Neural cell (in vitro differentiated cells): ENCODE data around the gene SLC7A1. TPM values are rescaled to one million over a fixed set of nuclear protein-coding genes. Genes with fewer than 3 reads are reported as not detected.

Experiments used
- H2AFZ ChIP-seq: fragments of 200-600, 300-800 bp; sonication (generic), shearing (Covaris generic); 2 replicates; pipeline ENCODE4 v1.6.0; 2014; ENCODE audit warnings: low read depth, mild to moderate bottlenecking, antibody characterized with exemption, low read length, moderate library complexity
- H3F3A ChIP-seq: fragments of 200-600 bp; shearing (Covaris generic); 2 replicates; pipeline ENCODE4 v1.6.1; 2016; ENCODE audit warnings: mild to moderate bottlenecking, moderate library complexity, mixed read lengths, antibody characterized with exemption, low read length; ENCODE audit not compliant: insufficient read depth, poor library complexity, severe bottlenecking
- H3K27ac ChIP-seq: fragments of 200-600, 300-800 bp; sonication (generic), shearing (Covaris generic); 2 replicates; pipeline ENCODE4 v1.5.1; 2014; ENCODE audit warnings: mild to moderate bottlenecking, low read length, moderate library complexity
- H3K27me3 ChIP-seq: fragments of 300-800, 200-600 bp; sonication (generic), shearing (Covaris generic); 2 replicates; pipeline ENCODE4 v1.6.0; 2014; ENCODE audit warnings: mild to moderate bottlenecking, low read depth, low read length, moderate library complexity; ENCODE audit not compliant: insufficient read depth
- H3K36me3 ChIP-seq: fragments of 300-800, 200-600 bp; sonication (generic), shearing (Covaris generic); 2 replicates; pipeline ENCODE4 v1.5.1; 2014; ENCODE audit warnings: mild to moderate bottlenecking, antibody characterized with exemption, low read length, moderate library complexity; ENCODE audit not compliant: insufficient read depth
- H3K4me2 ChIP-seq: fragments of 300-800, 200-600 bp; sonication (generic), shearing (Covaris generic); 2 replicates; pipeline ENCODE4 v1.6.0; 2014; ENCODE audit warnings: mild to moderate bottlenecking, low read length
- H3K4me3 ChIP-seq: fragments of 300-800, 200-600 bp; sonication (generic), shearing (Covaris generic); 2 replicates; pipeline ENCODE4 v1.5.1; 2014; ENCODE audit warnings: mild to moderate bottlenecking, low read length, moderate library complexity
- H3K79me2 ChIP-seq: fragments of 200-600 bp; shearing (Covaris generic); replicated peaks from 2 replicates; pipeline ENCODE4 v1.6.0; 2014; ENCODE audit warnings: mild to moderate bottlenecking, low read length, moderate library complexity; ENCODE audit not compliant: insufficient read depth
- H3K9ac ChIP-seq: fragments of 300-800, 200-600 bp; sonication (generic), shearing (Covaris generic); 2 replicates; pipeline ENCODE4 v1.6.1; 2016; ENCODE audit warnings: mild to moderate bottlenecking, low read length, mixed read lengths
- H3K9me2 ChIP-seq: fragments of 200-600 bp; shearing (Covaris generic); 2 replicates; pipeline ENCODE4 v1.6.1; 2016; ENCODE audit warnings: mild to moderate bottlenecking, low read length, mixed read lengths; ENCODE audit not compliant: insufficient read depth
- H3K9me3 ChIP-seq: fragments of 200-600, 300-800 bp; sonication (generic), shearing (Covaris generic); 2 replicates; pipeline ENCODE4 v1.6.1; 2016; ENCODE audit warnings: mild to moderate bottlenecking, mixed run types, low read length, moderate library complexity, mixed read lengths
- H4K20me1 ChIP-seq: fragments of 200-600 bp; shearing (Covaris generic); 2 replicates; pipeline ENCODE4 v1.6.1; 2016; ENCODE audit warnings: mild to moderate bottlenecking, mixed run types; ENCODE audit not compliant: insufficient read depth
- CTCF ChIP-seq: fragments of 450-650 bp; IDR thresholded peaks from 2 replicates; pipeline ENCODE4 v1.5.1; 2014; ENCODE audit warnings: antibody characterized with exemption, mild to moderate bottlenecking, moderate library complexity; ENCODE audit not compliant: poor library complexity, severe bottlenecking
- EP300 ChIP-seq: fragments of 450-650 bp; conservative IDR thresholded peaks from 2 replicates; pipeline ENCODE4 v1.6.1; 2014; ENCODE audit warnings: antibody characterized with exemption, mild to moderate bottlenecking, moderate library complexity; ENCODE audit not compliant: poor library complexity, severe bottlenecking
- EZH2 ChIP-seq: fragments of 200-600, 300-800 bp; shearing (Covaris generic), sonication (generic); IDR thresholded peaks from 2 replicates; pipeline ENCODE4 v1.6.1; 2014; ENCODE audit warnings: antibody characterized with exemption, low read length, borderline replicate concordance, mild to moderate bottlenecking; ENCODE audit not compliant: insufficient read depth, poor library complexity, severe bottlenecking
- MXI1 ChIP-seq: fragments of 450-650 bp; conservative IDR thresholded peaks from 2 replicates; pipeline ENCODE4 v1.6.1; 2014; ENCODE audit warnings: antibody characterized with exemption, mild to moderate bottlenecking; ENCODE audit not compliant: poor library complexity, severe bottlenecking
- POLR2AphosphoS5 ChIP-seq: IDR thresholded peaks from 2 replicates; pipeline ENCODE4 v1.6.1; 2012
- RAD21 ChIP-seq: fragments of 450-650 bp; conservative IDR thresholded peaks from 2 replicates; pipeline ENCODE4 v1.6.1; 2014; ENCODE audit warnings: antibody characterized with exemption, mild to moderate bottlenecking, moderate library complexity
- REST ChIP-seq: IDR thresholded peaks from 2 replicates; pipeline ENCODE4 v1.6.1; 2012; ENCODE audit warnings: borderline replicate concordance
- SMC3 ChIP-seq: fragments of 450-650 bp; conservative IDR thresholded peaks from 2 replicates; pipeline ENCODE4 v1.6.1; 2014; ENCODE audit warnings: antibody characterized with exemption, mild to moderate bottlenecking, moderate library complexity; ENCODE audit not compliant: poor library complexity
- TAF1 ChIP-seq: IDR thresholded peaks from 2 replicates; pipeline ENCODE4 v1.6.1; 2012; ENCODE audit warnings: low read depth
- polyA plus RNA-seq: library from polyadenylated mRNA; depleted of rRNA; stranded (reverse); fragments of >200 nt; gene quantifications from 2 replicates; pipeline ENCODE4 v1.2.3, GENCODE V29; 2014

The SLC7A1 gene
- polyA plus RNA-seq, 1 donor from 2014 or later, result 2.6 TPM

GRCh38 chr13:29551214-29551613 lies 44.3 kb downstream of the SLC7A1 start:
- H3K79me2 ChIP-seq, result no peaks in the 10 kb centered on the region
- H3K9me2 ChIP-seq, result no peaks in the 10 kb centered on the region
- no peaks in the 10 kb centered on the region for H3F3A ChIP-seq
- H2AFZ ChIP-seq, result no peak overlapping the region
- H3K36me3 ChIP-seq, result no peaks in the 10 kb centered on the region
- H3K9me3 ChIP-seq, result no peaks in the 10 kb centered on the region
- H3K4me2 ChIP-seq, result no peak overlapping the region
- no peaks in the 10 kb centered on the region for H3K27me3 ChIP-seq
- H3K4me3 ChIP-seq, result no peak overlapping the region
- no peaks in the 10 kb centered on the region for H4K20me1 ChIP-seq
- no peak for TF ChIP-seq MXI1
- no peak for TF ChIP-seq TAF1
- no peak for TF ChIP-seq EZH2
- TF ChIP-seq REST, result no peak
- TF ChIP-seq CTCF, result no peak
- TF ChIP-seq POLR2AphosphoS5, result no peak
- TF ChIP-seq SMC3, result no peak
- no peak for TF ChIP-seq EP300
- no peak for TF ChIP-seq RAD21
- no peak overlapping the region for H3K9ac ChIP-seq
- H3K27ac ChIP-seq, result no peak overlapping the region

- H3K27ac ChIP-seq, result no peak overlapping the region
- no peaks in the 10 kb centered on the region for H3K27me3 ChIP-seq
- no peak overlapping the region for H3K4me2 ChIP-seq
- H3K4me3 ChIP-seq, result no peak overlapping the region
- H3K9me3 ChIP-seq, result no peaks in the 10 kb centered on the region
- H3K9ac ChIP-seq, result no peak overlapping the region
- H3K36me3 ChIP-seq, result no peaks in the 10 kb centered on the region
- H3K9me2 ChIP-seq, result no peaks in the 10 kb centered on the region
- no peaks in the 10 kb centered on the region for H3F3A ChIP-seq
- no peak overlapping the region for H2AFZ ChIP-seq
- H3K79me2 ChIP-seq, result no peaks in the 10 kb centered on the region
- no peak for TF ChIP-seq REST
- no peak for TF ChIP-seq CTCF
- no peak for TF ChIP-seq TAF1
- TF ChIP-seq POLR2AphosphoS5, result no peak
- no peak for TF ChIP-seq EP300
- TF ChIP-seq MXI1, result no peak
- no peak for TF ChIP-seq EZH2
- TF ChIP-seq SMC3, result no peak
- TF ChIP-seq RAD21, result no peak
- H4K20me1 ChIP-seq, result no peaks in the 10 kb centered on the region
Observed at GRCh38 chr13:29550430-29550988, 45.0 kb downstream of the SLC7A1 start.
